ENCODE measurements around the gene LRBA. TPM values are rescaled to one million over a fixed set of nuclear protein-coding genes. Genes with fewer than 3 reads are reported as not detected.

LRBA gene
- total and polyA plus RNA-seq, 3 donors from 2014 or later, result 24.6 to 61.1 (median 60.8) TPM

DNA sequence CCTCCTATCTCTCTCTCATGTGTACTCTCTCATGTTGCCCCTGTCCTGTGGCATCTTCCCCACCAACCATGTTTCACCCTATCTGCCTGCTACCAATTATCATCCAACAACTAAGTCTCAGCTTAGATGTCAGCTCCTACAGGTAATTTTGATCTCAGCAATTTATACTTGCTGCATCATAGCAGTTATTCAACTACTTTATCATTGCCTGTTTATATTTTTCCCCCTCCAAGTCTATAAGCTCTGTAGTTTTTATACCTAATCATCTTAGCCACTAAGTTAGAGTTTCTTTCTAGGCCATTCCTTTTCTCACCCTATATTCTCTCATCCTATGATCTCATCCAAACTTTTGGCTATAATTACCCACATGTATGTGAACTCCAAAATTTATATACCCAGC lies 382.4 kb downstream of the LRBA start:
- intact Hi-C loops (cut with DNase I; ENCODE audit: low total_unique reads), result no loop called here
- Histone ChIP-seq H3K36me3 (ENCODE audit: low read depth, missing control alignments) (no peaks in the 10 kb centered on the region), H3K4me3 (no peak overlapping the region), H3K27ac (no peak overlapping the region), H3K4me1 (no peaks in the 10 kb centered on the region), H3K9me3 (no peaks in the 10 kb centered on the region), H3K27me3 (no peaks in the 10 kb centered on the region)
- TF ChIP-seq, protein P1, sequence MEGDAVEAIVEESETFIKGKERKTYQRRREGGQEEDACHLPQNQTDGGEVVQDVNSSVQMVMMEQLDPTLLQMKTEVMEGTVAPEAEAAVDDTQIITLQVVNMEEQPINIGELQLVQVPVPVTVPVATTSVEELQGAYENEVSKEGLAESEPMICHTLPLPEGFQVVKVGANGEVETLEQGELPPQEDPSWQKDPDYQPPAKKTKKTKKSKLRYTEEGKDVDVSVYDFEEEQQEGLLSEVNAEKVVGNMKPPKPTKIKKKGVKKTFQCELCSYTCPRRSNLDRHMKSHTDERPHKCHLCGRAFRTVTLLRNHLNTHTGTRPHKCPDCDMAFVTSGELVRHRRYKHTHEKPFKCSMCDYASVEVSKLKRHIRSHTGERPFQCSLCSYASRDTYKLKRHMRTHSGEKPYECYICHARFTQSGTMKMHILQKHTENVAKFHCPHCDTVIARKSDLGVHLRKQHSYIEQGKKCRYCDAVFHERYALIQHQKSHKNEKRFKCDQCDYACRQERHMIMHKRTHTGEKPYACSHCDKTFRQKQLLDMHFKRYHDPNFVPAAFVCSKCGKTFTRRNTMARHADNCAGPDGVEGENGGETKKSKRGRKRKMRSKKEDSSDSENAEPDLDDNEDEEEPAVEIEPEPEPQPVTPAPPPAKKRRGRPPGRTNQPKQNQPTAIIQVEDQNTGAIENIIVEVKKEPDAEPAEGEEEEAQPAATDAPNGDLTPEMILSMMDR (IDR thresholded peaks at IDR 0.05), result no peak
- TF ChIP-seq POLR2A (IDR thresholded peaks at IDR 0.05), result no peak
- DNase-seq, result no peak

DNA sequence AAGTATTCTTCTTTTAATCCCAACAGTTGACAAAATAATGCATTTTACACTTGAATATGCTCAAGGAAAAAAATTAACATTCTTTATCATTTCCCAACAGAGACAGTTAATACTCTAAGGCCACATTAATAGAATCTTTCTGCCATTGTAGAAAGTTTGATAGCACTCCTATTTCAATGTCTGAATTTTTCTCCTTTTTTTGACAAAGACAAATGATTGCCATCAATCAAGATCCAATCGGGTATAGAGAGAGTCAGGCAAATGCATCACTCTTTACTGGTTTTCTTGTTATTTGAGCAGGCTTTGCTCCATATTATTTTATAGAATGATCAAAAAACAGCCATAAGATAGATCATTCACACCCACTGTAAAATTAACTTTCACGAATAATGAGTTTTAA lies 387.0 kb downstream of the LRBA start:
- no peaks in the 10 kb centered on the region for H3K27me3 ChIP-seq
- DNase-seq, result no peak
- no peak overlapping the region for H3K4me3 ChIP-seq

DNA sequence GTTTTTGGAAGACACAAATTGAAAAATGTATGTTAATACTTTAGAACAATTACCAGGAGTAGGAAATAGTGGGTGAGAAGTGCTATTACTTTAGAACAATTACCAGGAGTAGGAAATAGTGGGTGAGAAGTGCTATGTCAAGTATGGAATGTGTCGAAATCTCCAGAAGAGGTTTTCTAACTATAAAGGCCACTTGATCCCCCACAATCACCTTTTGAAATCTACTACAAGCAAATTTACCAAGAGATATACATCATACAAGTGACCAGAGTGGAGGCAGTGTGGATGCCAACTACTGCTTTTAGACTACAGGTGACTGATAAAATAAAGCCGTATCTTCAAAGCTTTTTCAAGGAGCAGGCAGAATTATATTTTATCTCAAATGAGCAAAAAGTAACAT lies 390.1 kb downstream of the LRBA start:
- no peak for DNase-seq
- TF ChIP-seq, protein P1 (IDR thresholded peaks at IDR 0.05), result no peak
- no peak for TF ChIP-seq POLR2A (IDR thresholded peaks at IDR 0.05)
- H3K4me1 ChIP-seq, result no peaks in the 10 kb centered on the region
- intact Hi-C loops (cut with DNase I; ENCODE audit: low total_unique reads), result no loop called here
- no peak overlapping the region for H3K27ac ChIP-seq
- H3K36me3 ChIP-seq (ENCODE audit: low read depth, missing control alignments), result no peaks in the 10 kb centered on the region
- H3K27me3 ChIP-seq, result no peaks in the 10 kb centered on the region
- H3K4me3 ChIP-seq, result no peak overlapping the region
- WGBS, 2 donors, result 81 to 87% methylated on average over 2 of the region's 2 CpGs
- no peaks in the 10 kb centered on the region for H3K9me3 ChIP-seq

More for the DNA sequence above, 387.0 kb downstream of the LRBA start:
- intact Hi-C loops (cut with DNase I; ENCODE audit: low total_unique reads), result no loop called here
- 84 to 94% methylated on average over 2 of the region's 2 CpGs for WGBS, 2 donors
- Histone ChIP-seq H3K4me1 (no peaks in the 10 kb centered on the region), H3K36me3 (ENCODE audit: low read depth, missing control alignments) (no peaks in the 10 kb centered on the region), H3K27ac (no peak overlapping the region), H3K9me3 (no peaks in the 10 kb centered on the region)
- no peak for TF ChIP-seq POLR2A (IDR thresholded peaks at IDR 0.05)
- TF ChIP-seq, protein P1 (IDR thresholded peaks at IDR 0.05), result no peak

GRCh38 chr4:150624055-150624454 lies 391.0 kb downstream of the LRBA start:
- H3K4me3 ChIP-seq, result no peak overlapping the region
- no peaks in the 10 kb centered on the region for H3K4me1 ChIP-seq
- no peak for TF ChIP-seq POLR2A (IDR thresholded peaks at IDR 0.05)
- TF ChIP-seq, protein P1 (IDR thresholded peaks at IDR 0.05), result no peak
- intact Hi-C loops (cut with DNase I; ENCODE audit: low total_unique reads), result no loop called here
- H3K27ac ChIP-seq, result no peak overlapping the region
- H3K36me3 ChIP-seq (ENCODE audit: low read depth, missing control alignments), result no peaks in the 10 kb centered on the region
- DNase-seq, result no peak
- WGBS, 2 donors, result 93 to 95% methylated on average over 1 of the region's 1 CpG
- no peaks in the 10 kb centered on the region for H3K9me3 ChIP-seq
- no peaks in the 10 kb centered on the region for H3K27me3 ChIP-seq

DNA sequence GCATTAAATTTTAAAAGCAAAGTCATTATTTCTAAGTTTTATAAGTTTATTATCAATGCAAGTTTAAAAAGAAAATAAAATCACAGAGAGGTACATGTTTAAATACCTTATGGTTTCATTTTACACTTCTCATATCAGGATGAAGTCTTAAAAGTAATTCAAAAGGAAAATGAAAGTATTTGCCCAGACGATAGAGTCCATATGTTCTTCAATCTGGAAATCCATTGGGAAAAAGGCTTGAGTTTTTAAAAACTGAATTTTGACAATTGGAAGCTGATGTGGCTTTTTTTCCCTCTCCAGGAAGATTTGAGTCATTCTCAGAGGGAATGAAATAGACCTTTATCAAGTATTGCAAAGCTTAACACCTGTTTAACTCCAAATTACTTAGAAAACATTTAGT lies 396.0 kb downstream of the LRBA start:
- WGBS, 2 donors, result 47 to 57% methylated on average over 1 of the region's 1 CpG
- H3K4me3 ChIP-seq, result no peak overlapping the region

More for the DNA sequence above, 396.0 kb downstream of the LRBA start:
- TF ChIP-seq POLR2A (IDR thresholded peaks at IDR 0.05), result no peak
- Histone ChIP-seq H3K27ac (no peak overlapping the region), H3K9me3 (no peaks in the 10 kb centered on the region), H3K36me3 (ENCODE audit: low read depth, missing control alignments) (no peaks in the 10 kb centered on the region), H3K4me1 (no peaks in the 10 kb centered on the region), H3K27me3 (no peaks in the 10 kb centered on the region)
- intact Hi-C loops (cut with DNase I; ENCODE audit: low total_unique reads), result no loop called here
- no peak for DNase-seq

Data from testis (tissue), 3 donors.